HG03378 (cell line): ENCODE measurements around the gene WNT3A.

ENCODE experiments used
- ATAC-seq: cut with Tn5 transposase; IDR thresholded peaks from one replicate; pipeline ENCODE4 v1.9.1; 2021; ENCODE audit warnings: mild to moderate bottlenecking, moderate library complexity; ENCODE audit not compliant: unreplicated experiment

The WNT3A gene

GRCh38 chr1:228047183-228047466 is 40.3 kb downstream of the WNT3A start:
- no peak for ATAC-seq

GRCh38 chr1:228048120-228048519 is 41.3 kb downstream of the WNT3A start:
- ATAC-seq = no peak

- no peak for ATAC-seq
These were observed 42.0 kb downstream of the WNT3A start for GRCh38 chr1:228048659-228049298.

DNA sequence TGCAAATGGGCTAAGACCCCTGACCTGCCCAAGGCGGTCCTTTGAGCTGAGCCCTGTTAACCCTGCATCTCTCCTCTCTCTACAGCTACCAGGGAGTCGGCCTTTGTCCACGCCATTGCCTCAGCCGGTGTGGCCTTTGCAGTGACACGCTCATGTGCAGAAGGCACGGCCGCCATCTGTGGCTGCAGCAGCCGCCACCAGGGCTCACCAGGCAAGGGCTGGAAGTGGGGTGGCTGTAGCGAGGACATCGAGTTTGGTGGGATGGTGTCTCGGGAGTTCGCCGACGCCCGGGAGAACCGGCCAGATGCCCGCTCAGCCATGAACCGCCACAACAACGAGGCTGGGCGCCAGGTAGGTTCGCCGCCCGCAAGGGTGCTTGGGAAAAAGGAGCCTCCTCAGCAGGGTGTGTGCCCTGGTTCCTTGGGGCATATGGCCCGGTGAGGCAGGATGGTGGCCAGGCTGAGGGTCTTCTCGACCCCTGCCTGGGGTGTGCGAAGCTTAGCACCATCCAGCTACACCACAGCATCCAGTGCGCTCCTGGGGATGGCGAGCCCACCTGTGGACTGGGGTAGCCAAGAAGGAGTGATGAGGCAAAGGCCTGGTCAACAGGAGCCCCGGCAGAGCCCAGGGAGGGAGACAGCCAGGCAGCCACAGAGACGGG is 43.9 kb downstream of the WNT3A start:
- ATAC-seq = no peak

DNA sequence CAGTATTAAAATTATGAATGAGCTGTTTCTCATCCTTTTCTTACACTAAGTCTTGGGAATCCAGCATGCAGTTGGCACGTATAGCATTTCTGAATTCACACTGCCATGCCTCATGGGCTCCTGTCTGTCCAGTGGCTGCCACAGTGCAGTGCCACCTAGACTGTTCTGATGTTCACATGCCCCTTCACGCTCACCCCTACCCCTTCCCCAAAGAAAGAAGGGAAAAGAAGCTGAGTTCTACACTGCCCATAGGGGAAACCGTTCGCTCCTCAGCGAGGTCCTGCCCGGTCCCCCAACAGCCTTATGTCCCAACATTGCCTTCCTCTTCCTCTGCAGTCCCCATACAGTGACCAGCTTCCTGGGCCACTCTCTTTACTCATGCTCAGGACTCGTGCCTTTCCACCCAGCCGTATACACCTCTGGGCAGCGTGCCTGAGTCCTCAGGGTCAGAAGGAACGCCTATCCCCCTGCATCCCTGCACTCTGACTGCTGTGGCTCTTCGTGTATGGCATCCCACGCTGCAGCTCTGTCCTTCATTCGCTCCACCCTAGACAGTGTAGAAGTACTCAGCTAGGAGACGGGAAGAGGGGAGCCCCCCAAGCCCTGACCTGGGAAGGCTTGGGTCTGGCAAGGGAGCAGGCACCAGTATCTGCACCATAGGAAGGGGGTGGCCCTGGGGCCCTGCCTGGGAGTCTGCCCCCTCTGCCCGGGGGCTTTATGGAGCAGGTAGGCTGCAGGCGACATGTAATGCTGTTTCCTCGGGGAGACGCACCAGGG is 51.6 kb downstream of the WNT3A start:
- no peak for ATAC-seq

DNA sequence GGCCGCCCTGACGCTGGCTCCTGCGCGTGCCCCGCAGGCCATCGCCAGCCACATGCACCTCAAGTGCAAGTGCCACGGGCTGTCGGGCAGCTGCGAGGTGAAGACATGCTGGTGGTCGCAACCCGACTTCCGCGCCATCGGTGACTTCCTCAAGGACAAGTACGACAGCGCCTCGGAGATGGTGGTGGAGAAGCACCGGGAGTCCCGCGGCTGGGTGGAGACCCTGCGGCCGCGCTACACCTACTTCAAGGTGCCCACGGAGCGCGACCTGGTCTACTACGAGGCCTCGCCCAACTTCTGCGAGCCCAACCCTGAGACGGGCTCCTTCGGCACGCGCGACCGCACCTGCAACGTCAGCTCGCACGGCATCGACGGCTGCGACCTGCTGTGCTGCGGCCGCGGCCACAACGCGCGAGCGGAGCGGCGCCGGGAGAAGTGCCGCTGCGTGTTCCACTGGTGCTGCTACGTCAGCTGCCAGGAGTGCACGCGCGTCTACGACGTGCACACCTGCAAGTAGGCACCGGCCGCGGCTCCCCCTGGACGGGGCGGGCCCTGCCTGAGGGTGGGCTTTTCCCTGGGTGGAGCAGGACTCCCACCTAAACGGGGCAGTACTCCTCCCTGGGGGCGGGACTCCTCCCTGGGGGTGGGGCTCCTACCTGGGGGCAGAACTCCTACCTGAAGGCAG is 52.3 kb downstream of the WNT3A start:
- no peak for ATAC-seq

DNA sequence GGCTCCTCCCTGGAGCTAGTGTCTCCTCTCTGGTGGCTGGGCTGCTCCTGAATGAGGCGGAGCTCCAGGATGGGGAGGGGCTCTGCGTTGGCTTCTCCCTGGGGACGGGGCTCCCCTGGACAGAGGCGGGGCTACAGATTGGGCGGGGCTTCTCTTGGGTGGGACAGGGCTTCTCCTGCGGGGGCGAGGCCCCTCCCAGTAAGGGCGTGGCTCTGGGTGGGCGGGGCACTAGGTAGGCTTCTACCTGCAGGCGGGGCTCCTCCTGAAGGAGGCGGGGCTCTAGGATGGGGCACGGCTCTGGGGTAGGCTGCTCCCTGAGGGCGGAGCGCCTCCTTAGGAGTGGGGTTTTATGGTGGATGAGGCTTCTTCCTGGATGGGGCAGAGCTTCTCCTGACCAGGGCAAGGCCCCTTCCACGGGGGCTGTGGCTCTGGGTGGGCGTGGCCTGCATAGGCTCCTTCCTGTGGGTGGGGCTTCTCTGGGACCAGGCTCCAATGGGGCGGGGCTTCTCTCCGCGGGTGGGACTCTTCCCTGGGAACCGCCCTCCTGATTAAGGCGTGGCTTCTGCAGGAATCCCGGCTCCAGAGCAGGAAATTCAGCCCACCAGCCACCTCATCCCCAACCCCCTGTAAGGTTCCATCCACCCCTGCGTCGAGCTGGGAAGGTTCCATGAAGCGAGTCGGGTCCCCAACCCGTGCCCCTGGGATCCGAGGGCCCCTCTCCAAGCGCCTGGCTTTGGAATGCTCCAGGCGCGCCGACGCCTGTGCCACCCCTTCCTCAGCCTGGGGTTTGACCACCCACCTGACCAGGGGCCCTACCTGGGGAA is 53.0 kb downstream of the WNT3A start:
- no peak for ATAC-seq

DNA sequence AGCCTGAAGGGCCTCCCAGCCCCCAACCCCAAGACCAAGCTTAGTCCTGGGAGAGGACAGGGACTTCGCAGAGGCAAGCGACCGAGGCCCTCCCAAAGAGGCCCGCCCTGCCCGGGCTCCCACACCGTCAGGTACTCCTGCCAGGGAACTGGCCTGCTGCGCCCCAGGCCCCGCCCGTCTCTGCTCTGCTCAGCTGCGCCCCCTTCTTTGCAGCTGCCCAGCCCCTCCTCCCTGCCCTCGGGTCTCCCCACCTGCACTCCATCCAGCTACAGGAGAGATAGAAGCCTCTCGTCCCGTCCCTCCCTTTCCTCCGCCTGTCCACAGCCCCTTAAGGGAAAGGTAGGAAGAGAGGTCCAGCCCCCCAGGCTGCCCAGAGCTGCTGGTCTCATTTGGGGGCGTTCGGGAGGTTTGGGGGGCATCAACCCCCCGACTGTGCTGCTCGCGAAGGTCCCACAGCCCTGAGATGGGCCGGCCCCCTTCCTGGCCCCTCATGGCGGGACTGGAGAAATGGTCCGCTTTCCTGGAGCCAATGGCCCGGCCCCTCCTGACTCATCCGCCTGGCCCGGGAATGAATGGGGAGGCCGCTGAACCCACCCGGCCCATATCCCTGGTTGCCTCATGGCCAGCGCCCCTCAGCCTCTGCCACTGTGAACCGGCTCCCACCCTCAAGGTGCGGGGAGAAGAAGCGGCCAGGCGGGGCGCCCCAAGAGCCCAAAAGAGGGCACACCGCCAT is 53.8 kb downstream of the WNT3A start:
- no peak for ATAC-seq

GRCh38 chr1:228061411-228062084 is 54.8 kb downstream of the WNT3A start:
- no peak for ATAC-seq

GRCh38 chr1:228062085-228062791 is 55.4 kb downstream of the WNT3A start:
- ATAC-seq = no peak

DNA sequence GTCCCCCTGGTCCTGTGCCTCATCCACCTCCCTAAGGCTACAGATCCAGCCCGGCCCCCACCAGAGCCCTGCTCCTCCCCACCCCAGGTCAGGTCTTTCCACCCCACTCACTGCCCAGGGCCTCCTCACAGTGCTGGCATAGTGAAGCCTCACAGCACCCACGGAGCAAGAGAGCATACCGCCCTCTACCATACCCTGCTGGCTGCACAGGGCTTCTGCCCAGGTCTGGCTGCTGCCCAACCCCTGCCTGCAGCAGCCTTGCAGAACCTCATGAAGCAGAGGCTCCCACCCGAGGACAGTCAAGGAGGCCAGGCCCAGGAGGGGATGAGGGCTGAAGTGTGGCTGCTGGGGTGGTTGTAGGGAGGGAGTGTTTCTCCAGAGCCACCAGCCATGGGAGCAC is 56.0 kb downstream of the WNT3A start:
- ATAC-seq = no peak

GRCh38 chr1:228063251-228064191 is 56.7 kb downstream of the WNT3A start:
- ATAC-seq = no peak

DNA sequence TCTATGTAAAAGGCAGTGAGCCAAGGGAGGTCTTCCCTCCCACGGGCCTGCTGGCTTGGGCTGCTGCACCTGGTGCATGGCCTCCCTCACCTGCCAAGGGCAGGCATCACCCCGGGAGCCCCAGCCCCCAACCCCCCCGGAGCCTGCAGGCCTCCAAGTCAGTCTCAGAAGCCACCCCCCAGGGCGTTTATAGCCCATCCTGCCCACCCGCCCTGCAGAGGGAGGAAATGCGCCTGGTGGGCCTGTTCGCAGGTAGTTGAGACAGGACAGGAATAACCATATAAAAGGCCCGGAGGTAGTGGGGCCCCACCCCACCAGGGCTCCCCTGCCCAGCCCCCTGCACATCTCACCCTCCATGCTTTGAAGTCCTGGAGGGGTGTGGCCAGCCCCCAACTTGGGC is 57.5 kb downstream of the WNT3A start:
- no peak for ATAC-seq

- no peak for ATAC-seq
These were observed 58.1 kb downstream of the WNT3A start for GRCh38 chr1:228064741-228065542.

- ATAC-seq = no peak
These were observed 58.9 kb downstream of the WNT3A start for GRCh38 chr1:228065543-228066347.

- ATAC-seq = no peak
These were observed 59.6 kb downstream of the WNT3A start for GRCh38 chr1:228066416-228066815.
